ENCODE results near the gene USP31. TPM values are rescaled to one million over a fixed set of nuclear protein-coding genes. Genes with fewer than 3 reads are reported as not detected.
"Not testable (repeated sequence)": the region's sequence is repeated elsewhere in the genome, so short reads cannot be mapped to it uniquely, and the experiment has no call there.

The USP31 gene
- total RNA-seq, 1 experiment from 2014 or later: 6.5 TPM

- no peak for DNase-seq (ENCODE audit: low read depth)
These were observed 7.8 kb upstream of the USP31 start for GRCh38 chr16:23156946-23157460.

- no peak for DNase-seq (ENCODE audit: low read depth)
These were observed 6.9 kb upstream of the USP31 start for GRCh38 chr16:23156110-23156509.

- peak; percentile 17 for DNase-seq (ENCODE audit: low read depth)
These were observed 6.3 kb upstream of the USP31 start for GRCh38 chr16:23155445-23156049.

GRCh38 chr16:23152386-23153178 is 3.3 kb upstream of the USP31 start:
- no peak for DNase-seq (ENCODE audit: low read depth)

- no peak for DNase-seq (ENCODE audit: low read depth)
These were observed 727 bp upstream of the USP31 start for GRCh38 chr16:23149993-23150364.

- peak; percentile 50 for DNase-seq (ENCODE audit: low read depth)
These were observed 562 bp downstream of the USP31 start for GRCh38 chr16:23148513-23149266.

- no peak for DNase-seq (ENCODE audit: low read depth)
These were observed 1.1 kb downstream of the USP31 start for GRCh38 chr16:23148166-23148512.

GRCh38 chr16:23147666-23148065 is 1.6 kb downstream of the USP31 start:
- DNase-seq (ENCODE audit: low read depth): no peak

- DNase-seq (ENCODE audit: low read depth): no peak
These were observed 2.2 kb downstream of the USP31 start for GRCh38 chr16:23146877-23147601.

GRCh38 chr16:23145608-23146007 is 3.6 kb downstream of the USP31 start:
- DNase-seq (ENCODE audit: low read depth): peak; percentile 77

GRCh38 chr16:23145186-23145585 is 4.1 kb downstream of the USP31 start:
- peak; percentile 23 for DNase-seq (ENCODE audit: low read depth)

GRCh38 chr16:23144393-23144792 is 4.9 kb downstream of the USP31 start:
- DNase-seq (ENCODE audit: low read depth): not testable (repeated sequence)

- no peak for DNase-seq (ENCODE audit: low read depth)
These were observed 5.9 kb downstream of the USP31 start for GRCh38 chr16:23143391-23143790.

- no peak for DNase-seq (ENCODE audit: low read depth)
These were observed 7.1 kb downstream of the USP31 start for GRCh38 chr16:23141959-23142740.

- DNase-seq (ENCODE audit: low read depth): no peak
These were observed 7.8 kb downstream of the USP31 start for GRCh38 chr16:23141500-23141899.

GRCh38 chr16:23141033-23141432 is 8.2 kb downstream of the USP31 start:
- DNase-seq (ENCODE audit: low read depth): no peak

- no peak for DNase-seq (ENCODE audit: low read depth)
These were observed 9.1 kb downstream of the USP31 start for GRCh38 chr16:23140107-23140506.

GRCh38 chr16:23137818-23138217 is 11.4 kb downstream of the USP31 start:
- no peak for DNase-seq (ENCODE audit: low read depth)

GRCh38 chr16:23137256-23137655 is 12.0 kb downstream of the USP31 start:
- no peak for DNase-seq (ENCODE audit: low read depth)

GRCh38 chr16:23134274-23134673 is 15.0 kb downstream of the USP31 start:
- no peak for DNase-seq (ENCODE audit: low read depth)
